Islet of Langerhans (tissue), 1 donor: ENCODE results near the gene ICA1.
A peak's percentile ranks its signal among the peaks of the same experiment; 100 is the strongest.
"Not testable (repeated sequence)": the region's sequence is repeated elsewhere in the genome, so short reads cannot be mapped to it uniquely, and the experiment has no call there.

Experiments
- FAIRE-seq: peaks from one replicate; lab custom pipeline; 2011; peaks lifted over from hg19 to GRCh38; lab: Jason Lieb, UNC

Gene ICA1

DNA sequence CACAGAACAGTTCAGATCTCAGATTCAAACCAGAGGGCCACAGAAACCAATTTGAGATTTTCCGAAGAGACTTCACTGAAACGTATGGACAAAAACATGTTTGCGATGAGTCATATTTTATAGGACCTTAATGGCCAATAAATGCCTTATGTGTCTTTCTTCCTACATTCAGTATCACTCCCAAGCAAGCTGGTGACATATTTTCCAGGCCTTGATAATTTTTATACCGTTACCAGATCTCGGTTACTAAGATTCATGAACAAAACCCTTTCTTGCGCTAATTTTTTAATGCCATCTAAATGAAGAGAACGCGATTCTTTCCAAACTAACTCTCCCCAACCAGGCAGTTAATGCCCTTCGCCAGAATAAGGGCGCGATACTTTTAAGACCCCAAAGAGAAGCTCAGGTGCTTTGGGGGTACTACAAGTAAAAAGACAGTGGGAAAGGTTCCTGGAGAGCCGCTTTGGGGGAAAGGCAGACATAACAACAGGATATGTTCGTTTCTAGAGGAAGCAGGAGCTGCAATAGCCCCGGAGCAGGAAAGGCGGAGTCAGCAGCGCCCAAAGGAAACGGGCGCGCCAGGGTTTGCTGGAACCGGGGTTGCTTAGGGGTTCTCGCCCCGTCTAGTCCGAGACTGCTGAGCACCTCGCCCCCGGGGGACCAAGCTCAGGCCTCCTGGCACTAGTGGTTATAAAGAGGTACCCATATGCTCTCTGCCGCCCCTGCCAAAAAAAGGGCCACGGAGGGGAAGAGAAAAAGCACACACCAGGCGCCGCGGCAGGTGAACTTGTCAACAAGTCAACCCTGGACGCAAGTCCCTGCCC is 884 bp downstream of the ICA1 start:
- peak; percentile 69 for FAIRE-seq

DNA sequence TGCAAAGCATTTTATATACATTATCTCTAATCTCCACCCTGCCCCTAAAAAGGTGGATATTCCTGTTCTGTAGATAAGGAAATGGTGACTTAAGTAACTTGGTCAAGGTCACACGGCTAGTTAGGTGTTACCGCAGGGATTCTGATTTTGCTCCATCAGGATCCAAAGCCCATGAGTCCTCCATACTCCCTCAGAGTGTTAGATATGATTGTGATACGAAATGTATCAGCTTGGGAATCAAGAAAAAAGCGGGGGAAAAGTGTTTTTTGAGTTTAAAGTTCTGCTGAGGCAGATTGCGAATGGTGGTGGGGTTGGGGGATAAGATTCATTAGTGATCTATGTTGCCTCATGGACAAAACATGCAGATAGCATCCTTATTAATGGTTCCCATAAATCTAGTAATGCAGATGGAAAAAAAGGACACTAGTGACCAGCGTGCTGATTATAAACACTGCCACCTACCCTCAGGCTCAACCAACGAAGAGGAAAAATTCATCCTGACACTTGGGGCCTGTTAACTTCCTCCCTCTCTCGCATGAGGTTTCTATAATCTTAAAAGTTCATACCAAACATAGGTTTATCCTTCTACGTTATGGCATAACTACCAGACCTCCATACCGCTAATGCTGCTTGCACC is 2.3 kb downstream of the ICA1 start:
- FAIRE-seq, result no peak

DNA sequence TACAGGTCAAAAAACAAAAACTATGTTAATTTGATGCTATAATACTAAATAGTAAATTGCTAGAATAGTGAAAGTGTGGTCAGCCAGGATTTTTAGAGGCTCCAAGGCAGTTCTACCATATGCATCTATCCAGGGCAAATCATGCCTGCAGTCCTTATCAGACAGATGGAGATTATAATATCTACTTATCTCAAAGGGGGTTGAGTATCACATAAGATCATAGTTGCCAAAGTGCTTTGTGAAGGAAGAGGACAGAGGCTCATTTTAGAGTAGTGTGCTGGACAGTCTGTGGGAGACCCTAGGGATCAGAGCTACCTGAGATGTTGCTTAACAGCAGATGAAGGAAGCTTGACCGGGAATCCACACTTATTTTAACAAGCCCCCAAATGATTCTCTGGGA is 3.2 kb downstream of the ICA1 start:
- FAIRE-seq, result no peak

DNA sequence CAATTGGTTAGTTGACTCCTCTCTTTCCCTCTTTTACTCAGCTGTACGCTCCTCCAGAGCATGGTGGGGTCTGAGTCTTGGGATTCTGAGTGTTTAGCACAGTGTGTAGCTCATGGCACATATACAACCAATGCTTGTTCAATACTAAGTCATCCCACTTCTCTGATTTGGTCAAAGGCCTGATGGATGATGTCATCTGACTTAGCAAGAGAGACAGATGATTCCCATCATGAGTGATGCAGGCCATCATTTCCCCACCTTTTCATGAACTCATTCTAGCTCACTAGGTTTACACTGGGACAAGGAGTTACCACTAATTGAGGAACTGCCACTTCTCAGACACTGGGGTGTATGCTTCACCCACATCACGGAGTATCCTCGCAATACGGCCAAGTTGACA is 3.8 kb downstream of the ICA1 start:
- no peak for FAIRE-seq

DNA sequence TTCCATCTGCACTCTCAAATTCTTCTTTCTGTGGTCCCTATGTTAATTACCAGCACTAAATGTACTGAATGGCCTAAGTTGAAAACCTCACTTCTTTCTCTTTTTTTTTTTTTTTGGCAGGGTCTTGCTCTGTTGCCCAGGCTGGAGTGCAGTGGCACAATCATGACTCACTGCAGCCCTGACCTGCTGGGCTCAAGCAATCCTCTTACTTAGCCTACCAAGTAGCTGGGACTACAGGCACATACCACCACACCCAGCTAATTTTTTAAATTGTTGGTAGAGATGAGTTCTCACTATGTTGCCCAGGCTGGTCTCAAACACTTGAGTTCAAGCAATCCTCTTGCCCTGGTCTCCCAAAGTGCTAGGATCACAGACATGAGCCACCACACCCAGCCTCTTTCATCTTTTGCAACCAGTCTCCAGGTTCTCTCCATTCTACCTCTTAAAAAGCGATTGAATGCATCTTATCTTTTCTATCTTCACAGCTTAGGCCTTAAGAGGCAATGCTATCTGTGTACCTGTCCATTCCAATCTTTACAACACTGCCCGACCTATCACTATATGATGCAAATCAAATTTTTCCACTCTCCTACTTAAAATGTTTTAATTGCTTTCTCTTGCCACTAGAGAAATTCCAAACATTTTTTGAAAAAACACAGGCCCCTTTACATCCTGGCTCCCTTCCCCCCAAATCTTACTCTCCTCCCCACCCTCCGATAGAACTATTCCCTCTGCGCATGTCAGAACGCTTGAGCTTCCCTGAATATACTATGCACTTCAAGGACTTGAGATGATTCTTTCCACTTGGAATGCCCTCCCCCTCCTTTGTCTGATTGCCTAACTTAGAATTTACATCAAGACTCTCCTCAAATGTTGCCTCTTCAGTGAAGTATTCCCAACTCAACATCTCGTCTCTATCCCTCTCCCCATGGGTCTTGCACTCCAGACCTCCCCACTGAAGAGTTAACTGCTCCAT is 6.0 kb downstream of the ICA1 start:
- no peak for FAIRE-seq

DNA sequence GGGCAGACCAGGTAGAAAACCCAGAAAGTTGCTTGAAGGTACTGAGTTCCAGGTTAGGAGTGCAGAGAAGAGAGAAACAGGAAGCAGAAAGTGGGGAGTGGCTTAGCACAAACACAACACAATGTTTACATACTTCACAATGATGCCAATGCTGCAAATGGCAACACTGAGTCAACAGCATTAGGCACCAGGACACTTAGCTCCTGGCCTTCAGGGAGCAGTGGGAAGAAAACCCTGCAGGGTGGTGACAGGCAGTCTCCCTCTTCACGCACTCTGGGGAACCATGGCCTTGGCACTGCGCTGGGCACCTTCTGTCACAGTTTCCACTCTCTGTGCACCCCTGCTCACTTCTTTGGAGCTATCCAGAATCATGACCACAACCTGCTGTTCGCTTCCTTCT is 7.3 kb downstream of the ICA1 start:
- FAIRE-seq, result no peak

DNA sequence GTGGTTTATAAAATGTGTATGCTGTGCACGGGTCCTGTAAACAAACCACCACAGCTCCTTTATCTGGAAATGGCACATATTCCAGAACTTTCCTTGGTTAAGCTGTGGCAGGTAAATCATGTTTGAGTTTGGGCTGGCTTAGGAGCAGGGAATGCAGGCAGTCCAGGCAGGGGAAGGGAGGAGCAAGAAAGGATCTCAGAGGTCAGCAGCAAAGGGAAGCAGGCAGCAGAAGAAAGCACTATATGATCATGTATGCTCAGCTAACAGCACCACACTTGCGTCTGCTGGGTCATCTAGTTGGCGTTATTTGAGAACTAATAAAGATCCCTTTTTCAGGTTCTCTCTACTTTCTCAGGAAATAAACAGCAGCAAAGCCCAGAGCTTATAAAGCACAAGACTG is 7.8 kb downstream of the ICA1 start:
- no peak for FAIRE-seq

DNA sequence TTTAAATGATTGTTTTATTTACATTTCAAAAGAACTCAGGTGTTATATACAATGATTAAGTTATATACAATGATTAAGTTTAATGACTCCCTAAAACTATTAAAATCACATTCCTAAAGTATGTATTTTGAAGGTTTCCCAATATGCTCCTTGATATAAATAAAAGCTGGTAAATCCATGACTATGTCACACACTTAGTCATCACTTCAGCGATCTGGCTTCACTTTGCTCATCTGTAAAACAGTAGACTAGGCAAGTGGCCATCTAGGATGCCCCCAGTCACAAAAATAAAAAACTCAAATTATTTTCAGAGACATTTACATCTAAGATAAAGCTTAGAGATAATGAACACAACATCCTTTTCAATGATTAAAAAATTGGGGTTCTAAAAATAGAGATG is 10.8 kb downstream of the ICA1 start:
- FAIRE-seq, result no peak

DNA sequence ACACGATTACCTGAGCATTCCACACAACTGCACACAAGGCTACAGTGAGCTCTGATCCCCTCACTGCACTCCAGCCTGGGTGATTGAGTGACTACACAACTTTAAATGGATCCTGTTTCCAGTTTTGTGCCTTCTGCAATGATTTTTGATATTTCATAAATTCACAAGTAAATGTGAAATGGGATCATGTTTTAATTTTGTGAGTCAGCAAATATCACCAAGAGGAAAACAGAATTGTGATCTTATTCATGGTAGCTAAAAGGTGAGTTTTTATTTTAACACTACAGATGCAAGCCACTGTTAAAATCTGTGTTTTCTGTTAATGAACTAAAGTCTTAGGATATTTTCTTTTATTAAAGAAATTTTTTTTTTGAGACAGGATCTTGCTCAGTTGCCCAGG is 11.4 kb downstream of the ICA1 start:
- FAIRE-seq, result peak; percentile 38

DNA sequence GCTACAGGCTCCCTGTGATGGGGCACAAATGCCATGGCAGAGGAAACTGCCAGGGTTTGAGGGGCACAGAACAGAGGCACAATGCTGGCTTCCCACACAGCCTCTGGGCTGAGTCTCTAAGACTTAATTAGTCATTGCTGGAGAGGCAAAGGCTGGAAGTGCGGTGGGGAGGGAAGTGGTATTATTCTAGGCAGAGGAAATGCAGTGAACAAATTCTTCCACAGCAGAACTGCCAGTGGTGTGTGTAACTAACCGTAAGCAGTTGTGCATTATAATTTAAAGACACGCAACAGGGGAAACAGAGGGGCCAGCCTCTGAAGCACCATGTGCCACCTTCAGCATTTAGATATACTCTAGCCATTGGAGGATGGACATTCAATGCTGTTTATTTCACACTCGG is 12.8 kb downstream of the ICA1 start:
- FAIRE-seq, result no peak

DNA sequence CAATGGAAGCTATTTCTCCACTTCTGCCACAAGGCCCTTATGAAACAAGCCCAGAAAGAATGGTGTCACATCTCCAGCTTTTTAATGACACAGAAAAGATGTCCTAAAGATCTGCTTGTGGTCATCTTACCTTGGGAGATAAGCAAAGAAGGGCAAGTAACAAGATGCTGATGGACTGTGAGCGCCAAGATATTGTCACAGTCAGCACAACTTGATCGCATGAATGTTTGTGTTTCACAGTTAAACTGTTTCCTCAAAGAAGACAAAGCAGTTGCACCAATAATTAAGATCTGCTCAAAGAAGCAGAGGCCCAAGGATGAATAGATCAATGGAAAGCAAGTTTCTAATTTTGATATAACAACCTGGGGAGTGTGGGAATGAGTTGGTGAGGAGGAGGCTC is 15.9 kb downstream of the ICA1 start:
- FAIRE-seq, result no peak

DNA sequence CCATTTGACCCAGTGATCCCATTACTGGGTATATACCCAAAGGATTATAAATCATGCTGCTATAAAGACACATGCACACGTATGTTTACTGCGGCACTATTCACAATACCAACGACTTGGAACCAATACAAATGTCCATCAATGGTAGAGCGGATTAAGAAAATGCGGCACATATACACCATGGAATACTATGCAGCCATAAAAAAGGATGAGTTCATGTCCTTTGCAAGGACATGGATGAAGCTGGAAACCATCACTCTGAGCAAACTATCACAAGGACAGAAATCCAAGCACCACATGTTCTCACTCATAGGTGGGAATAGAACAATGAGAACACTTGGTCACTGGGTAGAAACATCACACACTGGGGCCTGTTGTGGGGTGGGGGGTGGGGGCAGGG is 16.9 kb downstream of the ICA1 start:
- FAIRE-seq, result not testable (repeated sequence)

DNA sequence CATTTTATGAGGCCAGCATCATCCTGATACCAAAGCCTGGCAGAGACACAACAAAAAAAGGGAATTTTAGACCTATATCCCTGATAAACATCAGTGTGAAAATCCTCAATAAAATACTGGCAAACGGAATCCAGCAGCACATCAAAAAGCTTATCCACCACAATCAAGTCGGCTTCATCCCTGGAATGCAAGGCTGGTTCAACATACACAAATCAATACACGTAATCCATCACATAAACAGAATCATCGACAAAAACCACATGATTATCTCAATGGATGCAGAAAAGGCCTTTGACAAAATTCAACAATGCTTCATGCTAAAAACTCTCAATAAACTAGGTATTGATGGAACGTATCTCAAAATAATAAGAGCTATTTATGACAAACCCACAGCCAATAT is 18.9 kb downstream of the ICA1 start:
- FAIRE-seq, result not testable (repeated sequence)

DNA sequence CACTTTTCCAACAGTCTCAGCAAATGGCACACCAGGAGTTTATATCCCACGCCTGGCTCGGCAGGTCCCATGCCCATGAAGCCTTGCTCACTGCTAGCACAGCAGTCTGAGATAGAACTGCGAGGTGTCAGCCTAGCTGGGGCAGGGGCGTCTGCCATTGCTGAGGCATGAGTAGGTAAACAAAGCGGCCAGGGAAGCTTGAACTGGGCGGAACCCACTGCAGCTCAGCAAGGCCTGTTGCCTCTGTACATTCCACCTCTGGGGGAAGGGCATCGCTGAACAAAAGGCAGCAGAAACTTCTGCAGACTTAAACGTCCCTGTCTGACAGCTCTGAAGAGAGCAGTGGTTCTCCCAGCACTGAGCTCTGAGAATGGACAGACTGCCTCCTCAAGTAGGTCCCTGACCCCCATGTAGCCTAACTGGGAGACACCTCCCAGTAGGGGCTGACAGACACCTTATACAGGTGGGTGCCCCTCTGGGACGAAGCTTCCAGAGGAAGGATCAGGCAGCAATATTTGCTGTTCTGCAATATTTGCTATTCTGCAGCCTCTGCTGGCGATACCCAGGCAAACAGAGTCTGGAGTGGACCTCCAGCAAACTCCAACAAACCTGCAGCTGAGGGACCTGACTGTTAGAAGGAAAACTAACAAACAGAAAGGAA is 22.1 kb downstream of the ICA1 start:
- not testable (repeated sequence) for FAIRE-seq

DNA sequence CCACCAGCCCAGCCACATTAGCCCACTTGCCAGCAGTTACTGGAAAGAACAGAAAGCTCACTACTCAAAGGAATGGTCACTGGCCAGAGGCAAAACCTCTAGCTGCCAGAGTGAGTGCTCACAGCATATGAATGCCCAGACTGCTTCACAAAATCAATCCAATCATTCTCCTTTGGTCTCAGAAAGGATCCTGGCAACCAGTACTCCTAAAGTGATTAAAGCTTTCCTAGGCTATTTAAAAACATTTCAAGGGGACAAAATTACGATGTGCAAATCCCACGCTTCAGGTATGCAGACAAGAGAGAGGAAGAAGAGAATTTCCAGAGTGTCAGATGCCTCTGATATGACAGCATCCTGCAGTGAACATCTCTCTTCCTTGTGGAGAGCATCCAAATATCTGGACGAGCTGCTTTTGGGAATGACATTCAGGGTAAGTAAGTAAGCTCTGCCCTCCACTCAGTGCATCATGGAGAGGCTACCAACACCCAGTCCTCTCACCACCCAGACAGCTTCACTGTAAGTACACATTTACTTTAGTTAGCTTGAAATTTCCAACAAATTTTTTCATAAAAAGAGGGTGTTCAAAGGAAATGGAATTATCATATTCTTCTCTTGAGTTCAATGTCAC is 25.1 kb downstream of the ICA1 start:
- FAIRE-seq, result peak; percentile 71

DNA sequence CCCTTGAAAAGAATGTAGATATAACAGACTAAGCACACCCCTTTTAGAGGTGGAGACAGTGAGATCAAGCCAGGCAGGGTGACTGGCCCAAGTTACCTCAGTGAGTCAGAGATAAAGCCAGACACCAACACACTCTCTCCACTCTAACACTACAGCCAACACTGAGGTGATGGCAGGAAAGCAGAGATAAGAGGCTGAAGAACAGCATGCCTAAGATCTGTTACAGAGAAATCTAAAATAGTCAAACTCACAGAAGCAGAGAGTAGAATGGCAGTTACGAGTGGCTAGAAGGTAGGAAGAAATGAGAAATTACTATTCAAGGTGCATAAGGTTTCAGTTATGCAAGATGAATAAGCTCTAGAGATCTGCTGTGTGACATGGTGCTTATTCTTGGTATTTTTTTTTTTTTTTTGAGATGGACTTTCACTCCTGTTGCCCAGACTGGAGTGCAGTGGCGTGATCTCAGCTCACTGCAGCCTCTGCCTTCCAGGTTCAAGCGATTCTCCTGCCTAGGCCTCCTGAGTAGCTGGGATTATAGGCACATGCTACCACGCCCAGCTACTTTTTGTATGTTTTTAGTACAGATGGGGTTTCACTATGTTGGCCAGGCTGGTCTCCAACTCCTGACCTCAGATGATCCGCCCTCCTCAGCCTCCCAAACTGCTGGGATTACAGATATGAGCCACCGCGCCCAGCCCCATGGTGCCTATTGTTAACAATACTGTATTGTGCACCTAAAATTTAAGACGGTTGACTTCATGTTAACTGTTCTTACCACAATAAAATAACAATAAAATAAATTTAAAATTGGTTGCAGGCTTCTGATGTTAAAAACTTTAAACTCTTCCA is 28.7 kb downstream of the ICA1 start:
- FAIRE-seq, result no peak

DNA sequence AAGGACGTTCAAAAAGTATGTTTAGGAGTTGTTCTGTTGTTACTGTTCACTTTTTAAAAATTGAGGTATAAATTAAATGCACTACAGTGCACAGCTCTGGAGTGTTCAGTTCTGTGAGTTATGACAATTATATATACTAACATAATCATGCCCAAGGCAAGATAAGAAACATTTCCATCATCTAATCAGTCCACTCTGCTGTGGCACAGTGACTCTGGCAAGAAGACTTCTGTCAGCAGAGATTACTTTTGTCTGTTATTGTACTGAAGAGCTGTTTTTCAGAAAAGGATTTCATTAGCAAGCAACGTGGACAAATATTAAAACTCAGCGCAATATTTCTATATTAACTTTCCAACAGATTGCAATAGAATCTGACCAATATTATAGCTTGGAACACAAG is 32.0 kb downstream of the ICA1 start:
- FAIRE-seq, result no peak

DNA sequence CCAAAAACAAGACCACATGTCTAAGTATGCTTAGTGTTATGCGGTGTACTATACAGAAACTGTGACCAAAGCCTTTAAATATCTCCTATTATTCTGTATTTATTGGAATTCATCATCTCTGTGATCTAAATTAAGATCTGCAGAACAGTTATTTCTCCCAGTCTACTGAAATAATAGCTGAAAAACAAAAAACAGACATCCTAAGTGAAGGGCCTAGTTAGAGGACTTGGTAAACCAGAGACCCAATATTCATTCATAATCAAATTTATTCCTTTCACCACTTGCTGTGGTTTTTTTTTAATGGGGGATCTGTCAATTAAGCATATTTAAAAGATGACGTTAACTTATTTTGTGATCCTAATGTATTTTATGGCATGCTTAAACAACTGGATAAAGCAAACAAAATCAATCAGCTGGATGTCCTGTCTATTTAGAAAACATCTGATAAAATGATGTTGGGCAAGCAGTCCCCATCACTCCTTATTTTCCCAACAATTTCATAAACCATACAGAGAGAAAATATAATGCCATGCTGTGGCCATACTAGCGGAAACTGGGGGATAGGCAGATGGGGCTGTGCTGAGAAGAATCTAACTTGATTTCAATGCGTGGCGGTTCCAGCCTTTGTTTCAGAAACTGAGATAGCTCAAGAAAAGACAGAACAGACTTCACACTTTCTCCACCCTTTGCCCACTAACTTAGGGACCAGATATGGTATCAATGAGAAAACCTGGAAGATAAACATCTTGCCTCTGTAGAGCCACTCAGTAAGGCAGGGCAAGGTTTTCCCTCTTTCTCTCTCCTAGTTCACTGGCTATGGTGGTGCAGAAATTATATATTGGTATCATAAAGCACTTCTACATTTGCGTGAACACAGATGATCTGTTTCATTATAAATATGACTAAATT is 32.9 kb downstream of the ICA1 start:
- FAIRE-seq, result no peak

DNA sequence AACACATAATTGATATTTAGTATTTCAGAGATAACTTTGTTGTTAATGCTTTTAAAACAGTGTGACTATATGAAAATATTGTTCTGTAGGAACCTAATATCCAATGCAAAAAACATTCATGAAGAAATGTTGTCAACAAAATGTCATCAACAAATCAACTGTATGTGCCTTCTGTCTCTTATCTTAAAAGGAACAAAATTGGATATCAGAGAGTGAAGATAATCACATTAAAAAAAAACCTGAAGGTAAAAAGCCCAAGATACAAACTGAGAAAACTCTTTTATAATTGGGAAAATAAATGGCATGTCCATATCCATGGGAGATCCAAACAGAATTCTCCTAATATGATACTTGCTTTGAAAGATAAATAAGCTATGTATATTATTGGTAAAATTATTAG is 33.9 kb downstream of the ICA1 start:
- no peak for FAIRE-seq

DNA sequence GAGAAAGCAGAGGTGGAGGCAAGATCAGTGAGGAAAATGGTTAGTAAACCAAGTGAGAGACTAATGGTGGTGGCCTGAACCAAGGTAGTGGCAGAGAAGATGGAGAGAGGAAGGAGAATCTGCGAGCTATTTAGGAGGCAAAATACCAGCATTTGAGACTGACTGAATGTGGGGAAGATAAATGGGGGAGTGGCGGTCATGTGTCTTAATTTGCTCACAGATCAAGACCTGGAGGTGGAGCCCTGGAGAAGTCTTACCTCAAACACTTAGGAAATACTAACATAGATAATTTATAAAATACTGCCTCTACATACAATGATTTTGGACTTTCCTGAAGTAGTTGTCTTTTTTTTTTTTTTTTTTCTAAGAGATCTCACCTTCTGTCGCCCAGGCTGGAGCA is 34.7 kb downstream of the ICA1 start:
- FAIRE-seq, result no peak
